Anterior cingulate cortex (tissue), 58 donors: Measurements from ENCODE around the gene DCST2.

ENCODE experiments used
- DNase-seq, 58 donors: peaks; one replicate each; lab custom pipeline; 2025; lab: John Stamatoyannopoulos, UW

DCST2 gene

GRCh38 chr1:155033524-155033923, at the start of gene DCST2, which contains the start of gene DCST1:
Gene DCST2, minus strand, starts transcription at chr1:155033781. Its CDS starts 80 bp downstream, at chr1:155033701.
Gene DCST1, plus strand, starts transcription at chr1:155033824. Its CDS starts 213 bp downstream, at chr1:155034037.
- DNase-seq, result no peak

GRCh38 chr1:155083052-155083541, 49.5 kb upstream of the DCST2 start:
- DNase-seq, result no peak

- DNase-seq, result peak in 1 of 58 donors; percentile 27
Measured at GRCh38 chr1:155082301-155083051, 48.9 kb upstream of the DCST2 start.

GRCh38 chr1:155081472-155082300, 48.1 kb upstream of the DCST2 start:
- peak in 11 of 58 donors; percentile 12 to 65 (median 29) for DNase-seq

- DNase-seq, result peak in 17 of 58 donors; percentile 8 to 72 (median 33)
Measured at GRCh38 chr1:155080312-155081228, 47.0 kb upstream of the DCST2 start.

- DNase-seq, result peak in 4 of 58 donors; percentile 21 to 42 (median 27)
Measured at GRCh38 chr1:155079487-155080311, 46.1 kb upstream of the DCST2 start.

- no peak for DNase-seq
Measured at GRCh38 chr1:155079210-155079486, 45.6 kb upstream of the DCST2 start.

- DNase-seq, result peak in 54 of 58 donors; percentile 7 to 83 (median 58)
Measured at GRCh38 chr1:155078469-155079209, 45.1 kb upstream of the DCST2 start, which contains the start of gene EFNA3. Gene EFNA3, plus strand, starts transcription at chr1:155078837. Its CDS starts 105 bp downstream, at chr1:155078942.

- no peak for DNase-seq
Measured at GRCh38 chr1:155077758-155078445, 44.3 kb upstream of the DCST2 start.

- DNase-seq, result no peak
Measured at GRCh38 chr1:155077346-155077745, 43.8 kb upstream of the DCST2 start.

- DNase-seq, result no peak
Measured at GRCh38 chr1:155076371-155076770, 42.8 kb upstream of the DCST2 start.

GRCh38 chr1:155075535-155075934, 42.0 kb upstream of the DCST2 start:
- DNase-seq, result no peak

- no peak for DNase-seq
Measured at GRCh38 chr1:155073377-155074242, 40.0 kb upstream of the DCST2 start.

GRCh38 chr1:155072531-155073289, 39.1 kb upstream of the DCST2 start:
- no peak for DNase-seq

- no peak for DNase-seq
Measured at GRCh38 chr1:155071701-155072100, 38.1 kb upstream of the DCST2 start.
